Hematopoietic multipotent progenitor cell (in vitro differentiated cells): ENCODE measurements around the gene CCDC158. TPM values are rescaled to one million over a fixed set of nuclear protein-coding genes. Genes with fewer than 3 reads are reported as not detected.
A peak's percentile ranks its signal among the peaks of the same experiment; 100 is the strongest.
"Not testable (repeated sequence)": the region's sequence is repeated elsewhere in the genome, so short reads cannot be mapped to it uniquely, and the experiment has no call there.

Experiments
- DNase-seq, 3 donors: peaks; one replicate each; pipeline ENCODE4 v3.0.0-alpha.2; 2011 to 2015; ENCODE audit warnings: low read depth in 2 of 3, low spot score in 2 of 3
- total RNA-seq: library from RNA; depleted of rRNA; stranded (reverse); fragments of >200 nt; gene quantifications from one replicate; pipeline ENCODE4 v1.2.3, GENCODE V29; 2012

The CCDC158 gene
- total RNA-seq, 1 donor: not detected

- DNase-seq: no peak
These were observed 107.4 kb downstream of the CCDC158 start for GRCh38 chr4:76313547-76313946.

GRCh38 chr4:76312457-76312856, 108.5 kb downstream of the CCDC158 start:
- DNase-seq: no peak

- DNase-seq: no peak
These were observed 109.0 kb downstream of the CCDC158 start for GRCh38 chr4:76311896-76312331.

- DNase-seq: no peak
These were observed 110.3 kb downstream of the CCDC158 start for GRCh38 chr4:76310683-76311082.

- no peak for DNase-seq
These were observed 110.9 kb downstream of the CCDC158 start for GRCh38 chr4:76309939-76310550.

- no peak for DNase-seq
These were observed 112.4 kb downstream of the CCDC158 start for GRCh38 chr4:76308548-76308947.

GRCh38 chr4:76307660-76308014, 113.3 kb downstream of the CCDC158 start:
- DNase-seq: no peak

GRCh38 chr4:76306882-76307659, 113.9 kb downstream of the CCDC158 start:
- peak in 2 of 3 donors; percentile 49 to 57 for DNase-seq

GRCh38 chr4:76305971-76306881, 114.7 kb downstream of the CCDC158 start, which contains the start of gene STBD1:
STBD1 (plus strand) TSS chr4:76306733; CDS start chr4:76306770, 37 bp downstream.
- DNase-seq: peak in 2 of 3 donors; percentile 42 to 52

GRCh38 chr4:76305033-76305687, 115.8 kb downstream of the CCDC158 start:
- DNase-seq: peak in 2 of 3 donors; percentile 16 to 24

GRCh38 chr4:76302826-76303438, 118.0 kb downstream of the CCDC158 start:
- peak in 1 of 3 donors; percentile 15 for DNase-seq

- no peak for DNase-seq
These were observed 119.2 kb downstream of the CCDC158 start for GRCh38 chr4:76301775-76302162.

- peak in 2 of 3 donors; percentile 80 to 93 for DNase-seq
These were observed 119.7 kb downstream of the CCDC158 start for GRCh38 chr4:76301068-76301774.

GRCh38 chr4:76300012-76300411, 120.9 kb downstream of the CCDC158 start:
- DNase-seq: no peak

GRCh38 chr4:76298227-76298626, 122.7 kb downstream of the CCDC158 start:
- DNase-seq: no peak

GRCh38 chr4:76296286-76296820, 124.6 kb downstream of the CCDC158 start:
- DNase-seq: no peak

- no peak for DNase-seq
These were observed 127.2 kb downstream of the CCDC158 start for GRCh38 chr4:76293772-76294171.

- no peak for DNase-seq
These were observed 128.2 kb downstream of the CCDC158 start for GRCh38 chr4:76292730-76293129.

GRCh38 chr4:76287811-76288210, 133.1 kb downstream of the CCDC158 start:
- DNase-seq: not testable (repeated sequence)
